Measurements from ENCODE around the gene GBA2.

GRCh38 chr9:35729101-35729500 lies 19.9 kb downstream of the GBA2 start:
- TF ChIP-seq, protein P1, sequence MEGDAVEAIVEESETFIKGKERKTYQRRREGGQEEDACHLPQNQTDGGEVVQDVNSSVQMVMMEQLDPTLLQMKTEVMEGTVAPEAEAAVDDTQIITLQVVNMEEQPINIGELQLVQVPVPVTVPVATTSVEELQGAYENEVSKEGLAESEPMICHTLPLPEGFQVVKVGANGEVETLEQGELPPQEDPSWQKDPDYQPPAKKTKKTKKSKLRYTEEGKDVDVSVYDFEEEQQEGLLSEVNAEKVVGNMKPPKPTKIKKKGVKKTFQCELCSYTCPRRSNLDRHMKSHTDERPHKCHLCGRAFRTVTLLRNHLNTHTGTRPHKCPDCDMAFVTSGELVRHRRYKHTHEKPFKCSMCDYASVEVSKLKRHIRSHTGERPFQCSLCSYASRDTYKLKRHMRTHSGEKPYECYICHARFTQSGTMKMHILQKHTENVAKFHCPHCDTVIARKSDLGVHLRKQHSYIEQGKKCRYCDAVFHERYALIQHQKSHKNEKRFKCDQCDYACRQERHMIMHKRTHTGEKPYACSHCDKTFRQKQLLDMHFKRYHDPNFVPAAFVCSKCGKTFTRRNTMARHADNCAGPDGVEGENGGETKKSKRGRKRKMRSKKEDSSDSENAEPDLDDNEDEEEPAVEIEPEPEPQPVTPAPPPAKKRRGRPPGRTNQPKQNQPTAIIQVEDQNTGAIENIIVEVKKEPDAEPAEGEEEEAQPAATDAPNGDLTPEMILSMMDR (IDR thresholded peaks at IDR 0.05; ENCODE audit: low read depth, low read length) = no peak
- TF ChIP-seq, protein P2, sequence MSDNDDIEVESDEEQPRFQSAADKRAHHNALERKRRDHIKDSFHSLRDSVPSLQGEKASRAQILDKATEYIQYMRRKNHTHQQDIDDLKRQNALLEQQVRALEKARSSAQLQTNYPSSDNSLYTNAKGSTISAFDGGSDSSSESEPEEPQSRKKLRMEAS (IDR thresholded peaks at IDR 0.05; ENCODE audit: low read depth, low read length) = no peak
- no peak for TF ChIP-seq POLR2A (IDR thresholded peaks at IDR 0.05; ENCODE audit: extremely low read depth, insufficient read length)

Measured in NB4 (cell line).